GM12878 (cell line): ENCODE results near the gene N4BP2L2.

Source experiments
- BACH1 ChIP-seq: fragments of 450-650 bp; IDR thresholded peaks from 2 replicates; pipeline ENCODE4 v1.6.1; 2017; ENCODE audit warnings: mild to moderate bottlenecking, borderline replicate concordance
- CBFB ChIP-seq: IDR thresholded peaks from 2 replicates; pipeline ENCODE4 v1.6.1; 2016; ENCODE audit warnings: antibody characterized with exemption, low read depth
- CEBPB ChIP-seq, 2 experiments: fragments of 150-350 bp in 1 of 2; IDR thresholded peaks; 2 replicates each; pipeline ENCODE4 v1.6.1; 2012 to 2014; ENCODE audit warnings: low read depth in 2 of 2, low read length in 2 of 2, borderline replicate concordance in 1 of 2, inconsistent platforms in 1 of 2
- CTCF ChIP-seq, 3 experiments: IDR thresholded peaks in 2 of 3; conservative IDR thresholded peaks in 1 of 3; 2 replicates each; pipeline ENCODE4 v1.5.1; 2011; ENCODE audit warnings: low read depth in 3 of 3, low read length in 3 of 3, mild to moderate bottlenecking in 3 of 3, control low read depth in 2 of 3, moderate library complexity in 2 of 3, inconsistent platforms in 1 of 3, mixed read lengths in 1 of 3; ENCODE audit not compliant: control insufficient read depth in 2 of 3, insufficient read depth in 1 of 3; ENCODE audit errors: extremely low read depth in 1 of 3
- JUND ChIP-seq: IDR thresholded peaks from 2 replicates; pipeline ENCODE4 v1.6.1; 2012; ENCODE audit warnings: low read depth, mild to moderate bottlenecking, low read length, improper control_type of control experiment, moderate library complexity
- POLR2AphosphoS5 ChIP-seq: IDR thresholded peaks from 2 replicates; pipeline ENCODE4 v1.6.1; 2011; ENCODE audit warnings: mild to moderate bottlenecking, low read length, inconsistent platforms
- SKIL ChIP-seq: fragments of 450-650 bp; IDR thresholded peaks from 2 replicates; pipeline ENCODE4 v1.6.1; 2017; ENCODE audit warnings: mild to moderate bottlenecking, low read depth, inconsistent platforms; ENCODE audit not compliant: poor library complexity, severe bottlenecking
- SMC3 ChIP-seq: IDR thresholded peaks from 2 replicates; pipeline ENCODE4 v1.6.1; 2011; ENCODE audit warnings: low read length, improper control_type of control experiment, borderline replicate concordance
- SREBF2 ChIP-seq: IDR thresholded peaks from 2 replicates; pipeline ENCODE4 v1.6.1; 2012; ENCODE audit warnings: mild to moderate bottlenecking, low read length
- TBL1XR1 ChIP-seq: IDR thresholded peaks from 2 replicates; pipeline ENCODE4 v1.6.1; 2012; ENCODE audit warnings: low read depth, low read length, improper control_type of control experiment
- TF ChIP-seq, protein P1 (sequence below): IDR thresholded peaks from 2 replicates; pipeline ENCODE4 v1.6.1; 2012; ENCODE audit warnings: low read depth, low read length, improper control_type of control experiment
- TF ChIP-seq, protein P2 (sequence below): fragments of 450-650 bp; IDR thresholded peaks from 2 replicates; pipeline ENCODE4 v1.6.1; 2016; ENCODE audit warnings: mild to moderate bottlenecking
- TF ChIP-seq, protein P3 (sequence below): fragments of 450-650 bp; formaldehyde crosslinking; IDR thresholded peaks from 2 replicates; pipeline ENCODE4 v1.5.0; 2022; ENCODE audit warnings: mild to moderate bottlenecking, missing genetic modification characterization

DNA sequence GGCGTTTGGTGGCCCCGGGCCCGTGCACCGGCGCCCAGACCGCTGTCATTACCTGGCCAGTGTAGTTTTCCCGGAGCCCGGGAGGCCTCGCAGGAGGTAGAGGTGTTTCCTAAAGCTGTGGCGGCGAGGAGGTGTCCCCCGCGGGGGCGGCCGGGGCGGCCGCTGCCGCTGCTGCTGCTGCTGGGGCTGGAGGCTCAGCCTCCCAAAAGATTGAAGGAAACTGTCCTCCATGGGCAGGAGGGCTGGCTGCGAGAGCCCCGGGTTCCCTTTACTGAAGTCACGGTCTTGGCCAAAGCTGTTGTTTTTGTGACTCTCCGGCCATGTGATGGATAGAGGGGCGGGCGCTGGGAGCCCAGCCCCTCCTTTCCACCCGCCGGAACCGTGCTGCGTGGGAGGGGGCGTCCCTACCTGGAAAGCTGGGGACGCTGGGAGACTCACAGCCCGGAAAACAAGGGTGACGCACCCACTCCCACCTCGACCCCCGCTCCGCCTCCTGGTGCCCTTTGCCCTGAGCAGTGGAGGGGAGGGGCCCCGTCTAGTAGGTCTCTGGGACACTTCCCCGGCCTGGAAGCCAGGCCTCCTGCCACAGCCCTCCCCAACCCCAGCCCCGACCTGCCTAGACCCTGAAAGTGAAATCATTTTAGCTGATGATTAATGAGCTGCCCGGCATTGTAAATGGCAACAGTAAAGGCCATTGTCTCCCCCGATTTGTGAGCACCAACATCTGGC is 110.6 kb downstream of the N4BP2L2 start, which contains the start of gene N4BP2L1:
- TF ChIP-seq TBL1XR1 (no peak), SKIL (no peak), CEBPB (IDR thresholded peaks at IDR 0.05; ENCODE audit: borderline replicate concordance in 1 of 2, low read depth in 2 of 2, low read length in 2 of 2) (no peak), CTCF (IDR thresholded peaks at IDR 0.05 in 2 of 3, conservative IDR thresholded peaks at IDR 0.05 in 1 of 3; ENCODE audit: control insufficient read depth in 2 of 3, extremely low read depth in 1 of 3, insufficient read depth in 1 of 3, low read depth in 3 of 3, low read length in 3 of 3) (no peak), SREBF2 (no peak), CBFB (peak; percentile 38; the same call in 1 of the 2 replicates), POLR2AphosphoS5 (peak; percentile 95), SMC3 (no peak), JUND (0 out of 2 replicates have a peak, but pooled peaks have one; percentile 54), BACH1 (peak; percentile 87)
- TF ChIP-seq, protein P1, sequence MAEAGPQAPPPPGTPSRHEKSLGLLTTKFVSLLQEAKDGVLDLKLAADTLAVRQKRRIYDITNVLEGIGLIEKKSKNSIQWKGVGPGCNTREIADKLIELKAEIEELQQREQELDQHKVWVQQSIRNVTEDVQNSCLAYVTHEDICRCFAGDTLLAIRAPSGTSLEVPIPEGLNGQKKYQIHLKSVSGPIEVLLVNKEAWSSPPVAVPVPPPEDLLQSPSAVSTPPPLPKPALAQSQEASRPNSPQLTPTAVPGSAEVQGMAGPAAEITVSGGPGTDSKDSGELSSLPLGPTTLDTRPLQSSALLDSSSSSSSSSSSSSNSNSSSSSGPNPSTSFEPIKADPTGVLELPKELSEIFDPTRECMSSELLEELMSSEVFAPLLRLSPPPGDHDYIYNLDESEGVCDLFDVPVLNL, result no peak
- TF ChIP-seq, protein P2, sequence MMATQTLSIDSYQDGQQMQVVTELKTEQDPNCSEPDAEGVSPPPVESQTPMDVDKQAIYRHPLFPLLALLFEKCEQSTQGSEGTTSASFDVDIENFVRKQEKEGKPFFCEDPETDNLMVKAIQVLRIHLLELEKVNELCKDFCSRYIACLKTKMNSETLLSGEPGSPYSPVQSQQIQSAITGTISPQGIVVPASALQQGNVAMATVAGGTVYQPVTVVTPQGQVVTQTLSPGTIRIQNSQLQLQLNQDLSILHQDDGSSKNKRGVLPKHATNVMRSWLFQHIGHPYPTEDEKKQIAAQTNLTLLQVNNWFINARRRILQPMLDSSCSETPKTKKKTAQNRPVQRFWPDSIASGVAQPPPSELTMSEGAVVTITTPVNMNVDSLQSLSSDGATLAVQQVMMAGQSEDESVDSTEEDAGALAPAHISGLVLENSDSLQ, result peak; percentile 91
- TF ChIP-seq, protein P3, sequence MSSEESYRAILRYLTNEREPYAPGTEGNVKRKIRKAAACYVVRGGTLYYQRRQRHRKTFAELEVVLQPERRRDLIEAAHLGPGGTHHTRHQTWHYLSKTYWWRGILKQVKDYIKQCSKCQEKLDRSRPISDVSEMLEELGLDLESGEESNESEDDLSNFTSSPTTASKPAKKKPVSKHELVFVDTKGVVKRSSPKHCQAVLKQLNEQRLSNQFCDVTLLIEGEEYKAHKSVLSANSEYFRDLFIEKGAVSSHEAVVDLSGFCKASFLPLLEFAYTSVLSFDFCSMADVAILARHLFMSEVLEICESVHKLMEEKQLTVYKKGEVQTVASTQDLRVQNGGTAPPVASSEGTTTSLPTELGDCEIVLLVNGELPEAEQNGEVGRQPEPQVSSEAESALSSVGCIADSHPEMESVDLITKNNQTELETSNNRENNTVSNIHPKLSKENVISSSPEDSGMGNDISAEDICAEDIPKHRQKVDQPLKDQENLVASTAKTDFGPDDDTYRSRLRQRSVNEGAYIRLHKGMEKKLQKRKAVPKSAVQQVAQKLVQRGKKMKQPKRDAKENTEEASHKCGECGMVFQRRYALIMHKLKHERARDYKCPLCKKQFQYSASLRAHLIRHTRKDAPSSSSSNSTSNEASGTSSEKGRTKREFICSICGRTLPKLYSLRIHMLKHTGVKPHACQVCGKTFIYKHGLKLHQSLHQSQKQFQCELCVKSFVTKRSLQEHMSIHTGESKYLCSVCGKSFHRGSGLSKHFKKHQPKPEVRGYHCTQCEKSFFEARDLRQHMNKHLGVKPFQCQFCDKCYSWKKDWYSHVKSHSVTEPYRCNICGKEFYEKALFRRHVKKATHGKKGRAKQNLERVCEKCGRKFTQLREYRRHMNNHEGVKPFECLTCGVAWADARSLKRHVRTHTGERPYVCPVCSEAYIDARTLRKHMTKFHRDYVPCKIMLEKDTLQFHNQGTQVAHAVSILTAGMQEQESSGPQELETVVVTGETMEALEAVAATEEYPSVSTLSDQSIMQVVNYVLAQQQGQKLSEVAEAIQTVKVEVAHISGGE, result no peak
